ENCODE measurements around the gene RRM2.
A peak's percentile ranks its signal among the peaks of the same experiment; 100 is the strongest.
"Not testable (repeated sequence)": the region's sequence is repeated elsewhere in the genome, so short reads cannot be mapped to it uniquely, and the experiment has no call there.

Gene RRM2

GRCh38 chr2:10084223-10084865 is 38.2 kb upstream of the RRM2 start:
- Mint-ChIP-seq H3K27me3 (peaks cover 39 to 65% of the 10 kb centered on the region in 2 donors), H3K9me3 (no peaks in the 10 kb centered on the region), H3K27ac (no peak overlapping the region), H3K4me1 (peaks cover 9 to 19% of the 10 kb centered on the region in 2 donors), H3K36me3 (no peaks in the 10 kb centered on the region), H3K4me3 (no peak overlapping the region)
- DNase-seq = no peak
- no peak for ATAC-seq (replicated peaks)

DNA sequence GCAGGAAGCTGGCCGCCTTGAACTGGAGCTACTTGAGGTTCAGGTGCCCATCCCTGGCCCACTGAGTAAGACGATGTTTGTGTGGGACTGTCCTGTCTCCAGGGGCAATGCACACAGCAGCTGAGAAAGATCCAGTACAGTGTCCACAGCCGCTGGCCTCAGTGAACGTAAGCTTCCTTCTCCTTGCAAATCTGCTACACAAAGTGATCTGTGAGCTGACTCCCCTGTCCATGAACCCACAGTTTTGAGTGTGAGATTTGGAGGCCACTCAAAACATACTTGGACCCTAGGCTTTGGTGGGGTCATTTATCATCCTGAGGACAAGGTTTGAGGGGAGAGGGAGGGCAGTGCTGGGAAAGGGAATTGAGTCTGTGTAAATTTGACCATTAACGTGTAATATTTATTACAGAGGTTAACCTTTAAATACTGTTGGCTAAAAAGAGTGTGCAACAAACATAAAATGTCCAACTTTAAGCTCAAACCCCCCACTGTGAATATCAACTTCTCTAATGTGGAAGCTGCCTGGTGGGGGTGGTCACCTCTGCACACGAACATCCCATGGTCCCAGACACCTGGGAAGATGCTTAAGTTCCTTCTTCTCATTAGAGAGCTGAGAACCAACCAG is 37.4 kb upstream of the RRM2 start:
- H3K9me3 Mint-ChIP-seq = no peaks in the 10 kb centered on the region
- no peak overlapping the region for H3K4me3 Mint-ChIP-seq
- H3K27ac Mint-ChIP-seq = no peak overlapping the region
- no peak for ATAC-seq (replicated peaks)
- DNase-seq = no peak
- H3K27me3 Mint-ChIP-seq = peaks cover 39 to 64% of the 10 kb centered on the region in 2 donors
- peaks cover 9 to 24% of the 10 kb centered on the region in 2 donors for H3K4me1 Mint-ChIP-seq
- no peaks in the 10 kb centered on the region for H3K36me3 Mint-ChIP-seq

DNA sequence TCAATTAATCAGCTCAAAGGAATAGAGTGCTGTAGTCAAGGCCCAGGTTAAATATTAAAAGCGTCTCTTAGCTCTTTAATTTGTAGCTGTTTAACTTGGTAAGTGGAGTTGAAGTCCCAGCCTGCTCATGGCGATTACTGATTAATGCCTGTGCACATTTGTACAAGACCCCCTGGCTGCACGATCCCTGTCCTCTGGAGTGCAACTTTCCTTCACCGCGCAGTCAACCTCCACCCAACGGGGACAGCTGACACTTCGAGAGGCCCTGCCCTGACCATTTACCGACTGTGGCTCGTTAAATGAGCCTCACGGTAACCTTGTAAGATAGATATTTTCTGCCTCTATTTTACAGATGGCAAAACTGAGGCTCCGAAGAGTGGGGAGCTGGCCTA is 36.9 kb upstream of the RRM2 start:
- peaks cover 9 to 25% of the 10 kb centered on the region in 2 donors for H3K4me1 Mint-ChIP-seq
- peaks cover 39 to 64% of the 10 kb centered on the region in 2 donors for H3K27me3 Mint-ChIP-seq
- H3K27ac Mint-ChIP-seq = no peak overlapping the region
- no peaks in the 10 kb centered on the region for H3K36me3 Mint-ChIP-seq
- ATAC-seq (replicated peaks) (no peak), DNase-seq (no peak)
- H3K9me3 Mint-ChIP-seq = no peaks in the 10 kb centered on the region
- no peak overlapping the region for H3K4me3 Mint-ChIP-seq

DNA sequence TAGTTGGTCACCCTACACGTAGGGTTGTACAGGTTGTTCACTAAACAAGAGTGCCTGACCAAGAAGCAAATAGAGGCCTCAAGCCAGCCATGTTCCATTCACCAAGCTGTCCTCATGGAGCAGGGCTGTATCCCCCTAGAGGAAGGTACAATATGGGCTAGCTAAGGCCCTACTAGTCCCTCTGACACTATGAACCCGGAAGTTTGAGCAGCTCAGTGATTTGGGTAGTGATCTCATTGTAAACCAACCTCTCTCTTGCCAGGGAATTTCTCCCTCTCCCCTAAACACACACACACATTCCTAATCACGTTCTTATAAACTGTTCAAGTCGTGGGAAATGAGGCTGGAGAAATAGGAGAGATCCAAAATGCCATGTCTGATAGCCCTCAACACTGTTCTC is 35.6 kb upstream of the RRM2 start:
- Mint-ChIP-seq H3K27ac (no peak overlapping the region), H3K36me3 (peaks cover 0 to 4% of the 10 kb centered on the region in 2 donors), H3K4me1 (peaks cover 9 to 25% of the 10 kb centered on the region in 2 donors), H3K4me3 (no peak overlapping the region), H3K27me3 (peaks cover 43 to 63% of the 10 kb centered on the region in 2 donors), H3K9me3 (peaks cover 1 to 3% of the 10 kb centered on the region in 2 donors)
- no peak for DNase-seq
- ATAC-seq (replicated peaks) = no peak

- Mint-ChIP-seq H3K36me3 (peaks cover 0 to 4% of the 10 kb centered on the region in 2 donors), H3K27ac (no peak overlapping the region), H3K4me3 (no peak overlapping the region), H3K9me3 (peaks cover 1 to 3% of the 10 kb centered on the region in 2 donors), H3K27me3 (peaks cover 43 to 64% of the 10 kb centered on the region in 2 donors), H3K4me1 (peaks cover 9 to 25% of the 10 kb centered on the region in 2 donors)
- no peak for ATAC-seq (replicated peaks)
- no peak for DNase-seq
Measured at GRCh38 chr2:10087360-10087759, 35.2 kb upstream of the RRM2 start.

DNA sequence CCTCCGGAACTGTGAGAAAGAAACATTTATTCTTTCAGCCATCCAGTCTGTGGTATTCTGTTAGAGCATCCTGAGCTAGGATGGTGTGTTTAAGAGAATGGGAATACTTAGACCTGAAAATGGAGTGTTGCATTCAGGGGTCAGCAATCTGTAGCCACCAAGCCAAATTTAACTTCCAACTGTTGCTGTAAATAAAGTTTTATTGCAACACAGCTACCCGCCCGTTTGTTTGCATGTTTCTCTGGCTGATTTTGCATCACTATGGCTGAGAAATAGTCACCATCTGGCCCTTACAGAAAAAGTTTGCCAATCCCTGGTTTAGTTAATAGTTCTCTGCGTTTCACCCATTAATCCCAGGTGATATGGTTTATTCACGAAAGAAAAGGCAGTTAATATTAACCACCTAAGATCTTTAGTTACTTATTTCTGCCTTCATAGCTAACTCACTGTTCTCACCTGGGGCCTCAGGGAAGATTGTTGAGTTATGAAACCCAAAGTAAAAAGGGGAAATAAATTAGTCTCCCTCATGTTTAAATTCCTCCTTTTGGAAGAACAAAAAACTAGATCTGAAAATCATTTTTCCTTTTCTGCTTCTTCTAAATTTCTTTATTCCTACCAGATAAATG is 32.9 kb upstream of the RRM2 start:
- Mint-ChIP-seq H3K27ac (no peak overlapping the region), H3K27me3 (peaks cover 35 to 70% of the 10 kb centered on the region in 2 donors), H3K9me3 (peaks cover 1 to 3% of the 10 kb centered on the region in 2 donors), H3K4me3 (no peak overlapping the region), H3K36me3 (peaks cover 0 to 4% of the 10 kb centered on the region in 2 donors), H3K4me1 (peaks cover 3 to 15% of the 10 kb centered on the region in 2 donors)
- ATAC-seq (replicated peaks) (no peak), DNase-seq (no peak)

GRCh38 chr2:10091182-10091888 is 31.2 kb upstream of the RRM2 start:
- DNase-seq (no peak), ATAC-seq (replicated peaks) (peak; percentile 67 to 71)
- no peak overlapping the region for H3K27ac Mint-ChIP-seq
- peak overlapping the region; percentile 69 to 72 for H3K4me3 Mint-ChIP-seq
- peaks cover 1 to 3% of the 10 kb centered on the region in 2 donors for H3K9me3 Mint-ChIP-seq
- H3K4me1 Mint-ChIP-seq = peaks cover 3 to 16% of the 10 kb centered on the region in 2 donors
- H3K27me3 Mint-ChIP-seq = peaks cover 34 to 64% of the 10 kb centered on the region in 2 donors
- H3K36me3 Mint-ChIP-seq = peaks cover 0 to 4% of the 10 kb centered on the region in 2 donors

DNA sequence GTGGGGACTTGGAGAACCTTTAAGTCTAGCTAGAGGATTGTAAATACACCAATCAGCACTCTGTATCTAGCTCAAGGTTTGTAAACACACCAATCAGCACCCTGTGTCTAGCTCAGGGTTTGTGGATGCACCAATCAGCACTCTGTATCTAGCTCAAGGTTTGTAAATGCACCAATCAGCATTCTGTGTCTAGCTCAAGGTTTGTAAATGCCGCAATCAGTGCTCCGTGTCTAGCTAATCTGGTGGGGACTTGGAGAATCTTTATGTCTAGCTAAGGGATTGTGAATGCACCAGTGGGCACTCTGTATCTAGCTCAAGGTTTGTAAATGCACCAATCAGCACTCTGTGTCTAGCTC is 30.7 kb upstream of the RRM2 start:
- Mint-ChIP-seq H3K27me3 (peaks cover 32 to 59% of the 10 kb centered on the region in 2 donors), H3K4me1 (peaks cover 3 to 19% of the 10 kb centered on the region in 2 donors), H3K4me3 (peak overlapping the region in 1 of 2 donors; percentile 72)
- not testable (repeated sequence) for H3K27ac Mint-ChIP-seq; H3K36me3 Mint-ChIP-seq; H3K9me3 Mint-ChIP-seq; DNase-seq; ATAC-seq (replicated peaks)

GRCh38 chr2:10094271-10094814 is 28.2 kb upstream of the RRM2 start:
- DNase-seq = no peak
- no peak for ATAC-seq (replicated peaks)
- Mint-ChIP-seq H3K27me3 (peaks cover 38 to 60% of the 10 kb centered on the region in 2 donors), H3K4me1 (peaks cover 4 to 28% of the 10 kb centered on the region in 2 donors), H3K4me3 (no peak overlapping the region), H3K27ac (no peak overlapping the region), H3K36me3 (peaks cover 0 to 4% of the 10 kb centered on the region in 2 donors), H3K9me3 (peaks cover 1 to 3% of the 10 kb centered on the region in 2 donors)

GRCh38 chr2:10095175-10095574 is 27.4 kb upstream of the RRM2 start:
- no peak overlapping the region for H3K27ac Mint-ChIP-seq
- H3K27me3 Mint-ChIP-seq = peaks cover 38 to 60% of the 10 kb centered on the region in 2 donors

DNA sequence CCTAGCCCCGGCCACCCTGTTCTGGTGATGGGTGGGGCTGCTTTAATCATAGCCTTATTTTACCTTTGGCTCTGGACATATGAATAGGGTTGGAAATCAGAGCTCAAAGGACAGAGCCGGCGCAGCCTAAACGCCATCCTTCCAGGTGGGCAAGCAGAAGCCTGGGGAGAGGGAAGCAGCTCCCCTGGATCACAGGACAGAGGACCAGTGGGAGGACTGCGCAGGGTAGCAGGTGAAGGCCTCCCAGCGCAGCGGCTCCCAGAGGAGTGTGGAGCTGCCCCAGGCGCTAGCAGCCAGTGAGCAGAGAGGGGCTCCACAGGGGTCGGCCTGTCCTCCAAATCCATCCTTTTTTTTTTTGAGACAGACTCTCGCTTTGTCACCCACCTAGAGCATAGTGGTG is 25.9 kb upstream of the RRM2 start:
- DNase-seq (no peak), ATAC-seq (replicated peaks) (no peak)
- no peak overlapping the region for H3K4me3 Mint-ChIP-seq
- H3K4me1 Mint-ChIP-seq = peaks cover 5 to 19% of the 10 kb centered on the region in 2 donors
- H3K36me3 Mint-ChIP-seq = no peaks in the 10 kb centered on the region
- peaks cover 32 to 52% of the 10 kb centered on the region in 2 donors for H3K27me3 Mint-ChIP-seq
- H3K27ac Mint-ChIP-seq = no peak overlapping the region
- H3K9me3 Mint-ChIP-seq = no peaks in the 10 kb centered on the region

More at GRCh38 chr2:10095175-10095574, 27.4 kb upstream of the RRM2 start:
- DNase-seq = no peak
- H3K9me3 Mint-ChIP-seq = peaks cover 1 to 3% of the 10 kb centered on the region in 2 donors
- no peak for ATAC-seq (replicated peaks)
- H3K4me3 Mint-ChIP-seq = no peak overlapping the region
- H3K4me1 Mint-ChIP-seq = peaks cover 4 to 22% of the 10 kb centered on the region in 2 donors
- peaks cover 0 to 4% of the 10 kb centered on the region in 2 donors for H3K36me3 Mint-ChIP-seq

DNA sequence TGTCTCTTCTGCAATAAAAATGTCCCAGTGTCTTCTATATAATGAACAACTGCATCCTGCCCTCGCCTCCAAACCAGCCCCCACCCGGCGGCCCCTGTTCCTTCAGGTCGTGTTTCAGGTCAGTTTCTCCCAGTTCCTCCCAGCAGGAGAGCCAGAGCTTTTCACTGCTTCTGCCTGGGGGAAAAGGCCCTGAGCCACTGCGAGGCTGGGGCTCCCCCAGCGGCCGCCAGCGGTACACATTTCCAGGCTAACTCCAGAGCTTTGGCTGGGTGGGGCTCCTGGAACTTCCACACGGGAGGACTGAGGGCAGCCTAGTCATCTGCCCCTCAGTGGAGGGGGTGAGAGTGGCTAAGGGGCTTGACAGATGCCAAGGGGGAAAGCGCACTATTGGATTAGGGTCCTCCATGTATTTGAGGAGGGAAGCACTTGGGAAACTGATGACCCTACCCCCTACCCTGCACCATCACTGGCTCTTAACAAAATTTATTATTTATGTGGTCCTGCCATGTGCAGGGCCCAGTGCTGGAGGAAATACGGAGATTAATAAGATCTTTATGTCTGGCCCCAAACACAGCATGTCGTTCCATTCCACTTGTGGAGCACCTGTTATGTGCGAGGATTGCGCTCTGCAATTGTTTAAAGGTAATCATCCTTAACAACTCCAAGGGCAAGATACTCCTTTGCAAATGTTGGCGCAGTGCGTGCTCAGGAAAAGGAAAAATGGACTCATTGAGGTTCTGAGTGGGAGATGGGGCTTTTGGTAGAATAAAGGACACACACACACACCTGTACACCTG is 25.0 kb upstream of the RRM2 start:
- no peak overlapping the region for H3K4me3 Mint-ChIP-seq
- DNase-seq = no peak
- no peak overlapping the region for H3K27ac Mint-ChIP-seq
- peaks cover 5 to 22% of the 10 kb centered on the region in 2 donors for H3K4me1 Mint-ChIP-seq
- no peaks in the 10 kb centered on the region for H3K9me3 Mint-ChIP-seq
- H3K27me3 Mint-ChIP-seq = peaks cover 25 to 45% of the 10 kb centered on the region in 2 donors
- ATAC-seq (replicated peaks) = peak; percentile 63 to 69
- no peaks in the 10 kb centered on the region for H3K36me3 Mint-ChIP-seq

DNA sequence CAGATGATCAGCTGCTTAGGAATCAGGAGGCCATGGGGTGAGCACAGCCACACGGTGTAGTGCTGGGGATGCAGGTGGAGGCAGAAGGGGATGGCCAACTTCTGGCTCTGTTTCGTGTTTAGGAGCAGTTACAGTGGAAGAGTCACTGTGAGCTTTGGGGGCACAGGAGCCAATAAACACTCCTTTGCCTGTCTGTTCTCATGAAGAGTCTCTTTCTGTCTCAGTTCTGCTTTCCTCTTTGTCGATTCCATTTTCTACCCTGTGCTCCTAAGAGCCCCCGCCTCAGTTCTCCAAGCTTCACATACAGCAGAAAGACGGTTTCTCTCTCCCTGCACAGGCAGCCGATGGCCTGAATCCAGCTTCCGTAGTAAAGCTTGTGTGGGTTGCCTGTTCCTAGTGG is 21.0 kb upstream of the RRM2 start:
- Mint-ChIP-seq H3K9me3 (no peaks in the 10 kb centered on the region), H3K36me3 (peaks cover 0 to 1% of the 10 kb centered on the region in 2 donors), H3K27me3 (peaks cover 11 to 14% of the 10 kb centered on the region in 2 donors), H3K4me1 (peaks cover 5 to 20% of the 10 kb centered on the region in 2 donors), H3K27ac (no peak overlapping the region), H3K4me3 (no peak overlapping the region)
- DNase-seq (no peak), ATAC-seq (replicated peaks) (peak in 1 of 2 donors; percentile 62)
